ENCODE data around the gene FAM222B.
A peak's percentile ranks its signal among the peaks of the same experiment; 100 is the strongest.

The FAM222B gene

GRCh38 chr17:28755486-28755885 lies 87.1 kb downstream of the FAM222B start:
- no peak for TF ChIP-seq CTCF (IDR thresholded peaks at IDR 0.05)

- no peak for TF ChIP-seq CTCF (IDR thresholded peaks at IDR 0.05)
Observed at GRCh38 chr17:28751600-28752366, 90.8 kb downstream of the FAM222B start.

- TF ChIP-seq CTCF (IDR thresholded peaks at IDR 0.05) = peak; percentile 99
Observed at GRCh38 chr17:28750178-28751047, 92.2 kb downstream of the FAM222B start.

- no peak for TF ChIP-seq CTCF (IDR thresholded peaks at IDR 0.05)
Observed at GRCh38 chr17:28749516-28750177, 92.9 kb downstream of the FAM222B start.

GRCh38 chr17:28748852-28749515 lies 93.6 kb downstream of the FAM222B start:
- TF ChIP-seq CTCF (IDR thresholded peaks at IDR 0.05) = no peak

GRCh38 chr17:28747801-28748750 lies 94.5 kb downstream of the FAM222B start:
- TF ChIP-seq CTCF (IDR thresholded peaks at IDR 0.05) = no peak

Measured in LNCAP (cell line).